Heart left ventricle (tissue), 16 donors: ENCODE data around the gene ZNF445. TPM values are rescaled to one million over a fixed set of nuclear protein-coding genes. Genes with fewer than 3 reads are reported as not detected.

Source experiments
- ATAC-seq, 4 donors: fragments of 200-7000 bp; cut with Tn5 transposase; one replicate each; pipeline ENCODE4 v1.9.1; 2020 to 2022; ENCODE audit warnings: moderate library complexity in 4 of 4, mild to moderate bottlenecking in 3 of 4, moderate number of reproducible peaks in 1 of 4
- DNase-seq, 5 donors: peaks; one replicate each; pipeline ENCODE4 v3.0.0-alpha.2; 2020
- H3K27ac ChIP-seq, 12 donors: fragments of 200-600 bp; sonication (generic) in 4 of 12; one replicate each; pipeline versions ENCODE4 v1.5.0 to v1.8.0; 2016 to 2022; ENCODE audit warnings: mild to moderate bottlenecking in 2 of 12
- H3K27me3 ChIP-seq, 9 donors: fragments of 200-600 bp; sonication (generic) in 2 of 9; one replicate each; pipeline versions ENCODE4 v1.5.1 to v1.8.0; 2016 to 2022; ENCODE audit warnings: mild to moderate bottlenecking in 3 of 9
- H3K36me3 ChIP-seq, 9 donors: fragments of 200-600 bp; sonication (generic) in 2 of 9; one replicate each; pipeline versions ENCODE4 v1.5.0 to v1.8.0; 2018 to 2022; ENCODE audit warnings: mild to moderate bottlenecking in 2 of 9
- H3K4me1 ChIP-seq, 12 donors: fragments of 200-600 bp; sonication (generic) in 4 of 12; one replicate each; pipeline versions ENCODE4 v1.5.0 to v1.8.0; 2016 to 2022; ENCODE audit warnings: mild to moderate bottlenecking in 3 of 12
- H3K4me3 ChIP-seq, 12 donors: fragments of 200-600 bp; sonication (generic) in 4 of 12; one replicate each; pipeline versions ENCODE4 v1.5.0 to v1.8.0; 2017 to 2022; ENCODE audit warnings: mild to moderate bottlenecking in 9 of 12, moderate library complexity in 4 of 12
- H3K9me3 ChIP-seq, 12 donors: fragments of 200-600 bp; sonication (generic) in 4 of 12; one replicate each; pipeline versions ENCODE4 v1.5.0 to v1.8.0; 2016 to 2022; ENCODE audit warnings: mild to moderate bottlenecking in 1 of 12
- CTCF ChIP-seq, 12 donors: fragments of 200-600 bp; sonication (generic) in 4 of 12; IDR thresholded peaks; one replicate each; pipeline versions ENCODE4 v1.5.0 to v1.8.0; 2018 to 2022; ENCODE audit warnings: antibody characterized with exemption in 12 of 12, mild to moderate bottlenecking in 5 of 12
- POLR2A ChIP-seq, 2 donors: fragments of 450-650 bp; IDR thresholded peaks; one replicate each; pipeline ENCODE4 v1.6.1; 2017; ENCODE audit warnings: antibody characterized with exemption in 2 of 2, mild to moderate bottlenecking in 2 of 2, moderate library complexity in 2 of 2
- WGBS, 4 donors: extraction: QIAGEN DNeasy Blood & Tissue Kit in 2 of 4; methylation state at CpG; one replicate each; pipeline versions ENCODE4 v1.1.5 to v1.1.7; 2013 to 2018; 5-methylcytosine and 5-hydroxymethylcytosine counted together
- intact Hi-C, 10 donors: fragments of 100-400 bp; cut with DNase I; formaldehyde crosslinking; loops; one replicate each; pipeline versions ENCODE4 v1.11.1 to v1.14.2; 2022
- polyA plus RNA-seq, 2 donors: library from polyadenylated mRNA; stranded (reverse); fragments of 200-250 nt; gene quantifications; one replicate each; pipeline ENCODE4 v1.2.3, GENCODE V29; 2013
- total RNA-seq, 9 donors: library from RNA; depleted of rRNA in 2 of 9; stranded (reverse); fragments of >200 nt in 2 of 9; fragmentation: NEBNext Ultra II Directional in 3 of 9; extraction: Animal tissue kit (Norgen Biotek cat#: 25700) in 3 of 9; gene quantifications; one replicate each; pipeline versions ENCODE4 v1.1.0 to v1.2.4, GENCODE V29; 2016 to 2023
- donor health status: ischemic (EF 13 %, LVEDD 7.1; RV severe dilation, severe dysfunction).
- donor health status: healthy with polysubstance abuse.
- donor health status: DM: no; HTN: yes; CAD: no.
- donor health status: DM: no; HTN: no; CAD: no.
- donor health status: ischemic (EF 25% LVEDD 6.9; RV normal size, moderate dysfunction).
- donor health status: ischemic (EF 25% LVEDD 5.7; RV mildly dilated, moderate dysfunction).
- donor health status: healthy.
- donor health status: DM: yes; HTN: yes; CAD: no.
- donor health status: ischemic (EF 35%, LVEDD 5.7; RV mildly dilated, moderate dysfunction).
- donor health status: nonischemic (EF 11% LVEDD 7.7; RV severe dilation, severe dysfunction).
- donor health status: DM: yes; HTN: yes; CAD: no.
- donor health status: PGD.
- donor health status: ischemic (EF 29% LVEDD 5.4; RV normal size, mild dysfunction).
- donor health status: nonischemic (EF 23%, LVEDD 6.1; RV moderate dilation, normal function).

ZNF445 gene
- total and polyA plus RNA-seq, 11 donors: 4.9 to 19.9 (median 11.0) TPM

- TF ChIP-seq POLR2A (IDR thresholded peaks at IDR 0.05) (no peak), CTCF (IDR thresholded peaks at IDR 0.05) (no peak)
- Histone ChIP-seq H3K9me3 (no peaks in the 10 kb centered on the region), H3K27ac (no peak overlapping the region), H3K36me3 (no peaks in the 10 kb centered on the region), H3K4me1 (peaks cover 0 to 6% (median 0%) of the 10 kb centered on the region in 12 donors), H3K4me3 (no peak overlapping the region), H3K27me3 (no peaks in the 10 kb centered on the region)
- DNase-seq: no peak
- ATAC-seq: no peak
- intact Hi-C loops: no loop called here
- WGBS, 4 donors: 93 to 96% (median 94%) methylated on average over 8 to 11 of the region's 11 CpGs
Measured at GRCh38 chr3:44415421-44415820, 62.0 kb downstream of the ZNF445 start.

- DNase-seq (no peak), ATAC-seq (no peak)
- no peaks in the 10 kb centered on the region for H3K9me3 ChIP-seq
- no peak for TF ChIP-seq POLR2A (IDR thresholded peaks at IDR 0.05)
- no peak for TF ChIP-seq CTCF (IDR thresholded peaks at IDR 0.05)
- WGBS, 4 donors: 85 to 88% (median 86%) methylated on average over 11 of the region's 11 CpGs
- H3K27me3 ChIP-seq: no peaks in the 10 kb centered on the region
- H3K4me1 ChIP-seq: peaks cover 0 to 6% (median 0%) of the 10 kb centered on the region in 12 donors
- intact Hi-C loops: no loop called here
- H3K4me3 ChIP-seq: no peak overlapping the region
- H3K36me3 ChIP-seq: peaks cover 0 to under 1% (median 0%) of the 10 kb centered on the region in 9 donors
- no peak overlapping the region for H3K27ac ChIP-seq
Measured at GRCh38 chr3:44414517-44415090, 62.9 kb downstream of the ZNF445 start.

- H3K27me3 ChIP-seq: no peaks in the 10 kb centered on the region
- DNase-seq (peak in 1 of 5 donors; percentile 1), ATAC-seq (peak in 1 of 4 donors; percentile 54)
- H3K27ac ChIP-seq: no peak overlapping the region
- peaks cover 0 to 6% (median 0%) of the 10 kb centered on the region in 12 donors for H3K4me1 ChIP-seq
- H3K36me3 ChIP-seq: peaks cover 0 to 14% (median 0%) of the 10 kb centered on the region in 9 donors
- intact Hi-C loops: no loop called here
- no peaks in the 10 kb centered on the region for H3K9me3 ChIP-seq
- no peak overlapping the region for H3K4me3 ChIP-seq
- no peak for TF ChIP-seq POLR2A (IDR thresholded peaks at IDR 0.05)
- TF ChIP-seq CTCF (IDR thresholded peaks at IDR 0.05): no peak
- WGBS, 4 donors: 42 to 63% (median 51%) methylated on average over 9 to 10 of the region's 10 CpGs
Measured at GRCh38 chr3:44412365-44412764, 65.1 kb downstream of the ZNF445 start.

- TF ChIP-seq POLR2A (IDR thresholded peaks at IDR 0.05) (no peak), CTCF (IDR thresholded peaks at IDR 0.05) (no peak)
- 71 to 88% (median 86%) methylated on average over 8 to 11 of the region's 11 CpGs for WGBS, 4 donors
- ATAC-seq (no peak), DNase-seq (peak in 1 of 5 donors; percentile 5)
- H3K27me3 ChIP-seq: no peaks in the 10 kb centered on the region
- no peak overlapping the region for H3K4me3 ChIP-seq
- peaks cover 0 to 24% (median 0%) of the 10 kb centered on the region in 9 donors for H3K36me3 ChIP-seq
- intact Hi-C loops: no loop called here
- H3K27ac ChIP-seq: no peak overlapping the region
- H3K4me1 ChIP-seq: peaks cover 0 to 6% (median 0%) of the 10 kb centered on the region in 12 donors
- H3K9me3 ChIP-seq: no peaks in the 10 kb centered on the region
Measured at GRCh38 chr3:44411031-44411645, 66.3 kb downstream of the ZNF445 start.
